ENCODE results near the gene USP4. TPM values are rescaled to one million over a fixed set of nuclear protein-coding genes. Genes with fewer than 3 reads are reported as not detected.

USP4 gene
- 10 to 100 TPM; 89.6 to 90.0 TPM for total RNA-seq

- peaks cover 14% of the 10 kb centered on the region for H3K36me3 Mint-ChIP-seq
- peak within 1 kb of the TSS; percentile 97 for H3K4me3 Mint-ChIP-seq
Measured at GRCh38 chr3:49339941-49340800, at the start of gene USP4. Gene USP4 (minus strand): TSS chr3:49340053. CDS start chr3:49340024, 29 bp downstream.

GRCh38 chr3:49389297-49389696 is 49.4 kb upstream of the USP4 start:
- Mint-ChIP-seq H3K4me1 (peaks cover 19% of the 10 kb centered on the region), H3K27ac (no peak overlapping the region)
- no peak for ATAC-seq (ENCODE audit: low read depth)

More at GRCh38 chr3:49339941-49340800, at the start of gene USP4:
- POLR2A ChIA-PET = interaction anchor here (0.6 to 3.2 kb wide), 31 partner anchors 11 to 1101 kb away, joined by 3 to 46 read pairs (median 4); partner anchors contain the start of genes AMT, C3orf62, CCDC71 and DAG1
- Mint-ChIP-seq H3K27me3 (no peaks in the 10 kb centered on the region), H3K9me3 (peaks cover 1% of the 10 kb centered on the region), H3K27ac (peak within 1 kb of the TSS; percentile 98), H3K4me1 (peaks cover 40% of the 10 kb centered on the region)
- DNase-seq (peak; percentile 90), ATAC-seq (ENCODE audit: low read depth) (peak; percentile 91)

GRCh38 chr3:49388289-49388820 is 48.5 kb upstream of the USP4 start:
- H3K4me1 Mint-ChIP-seq = peaks cover 19% of the 10 kb centered on the region
- H3K27ac Mint-ChIP-seq = no peak overlapping the region
- no peaks in the 10 kb centered on the region for H3K27me3 Mint-ChIP-seq
- no peak for DNase-seq
- POLR2A ChIA-PET = no interaction called here
- ATAC-seq (ENCODE audit: low read depth) = no peak
- no peak overlapping the region for H3K4me3 Mint-ChIP-seq
- no peaks in the 10 kb centered on the region for H3K9me3 Mint-ChIP-seq
- peaks cover 26% of the 10 kb centered on the region for H3K36me3 Mint-ChIP-seq

More at GRCh38 chr3:49389297-49389696, 49.4 kb upstream of the USP4 start:
- no peak for DNase-seq
- POLR2A ChIA-PET = no interaction called here
- Mint-ChIP-seq H3K4me3 (no peak overlapping the region), H3K36me3 (peaks cover 22% of the 10 kb centered on the region), H3K27me3 (no peaks in the 10 kb centered on the region), H3K9me3 (no peaks in the 10 kb centered on the region)

- peaks cover 15% of the 10 kb centered on the region for H3K4me1 Mint-ChIP-seq
- POLR2A ChIA-PET = no interaction called here
- H3K36me3 Mint-ChIP-seq = peaks cover 28% of the 10 kb centered on the region
Measured at GRCh38 chr3:49387721-49388120, 47.9 kb upstream of the USP4 start.

GRCh38 chr3:49386056-49386756 is 46.4 kb upstream of the USP4 start:
- Mint-ChIP-seq H3K9me3 (no peaks in the 10 kb centered on the region), H3K4me1 (peaks cover 13% of the 10 kb centered on the region), H3K36me3 (peaks cover 26% of the 10 kb centered on the region), H3K4me3 (no peak overlapping the region), H3K27ac (no peak overlapping the region), H3K27me3 (no peaks in the 10 kb centered on the region)
- DNase-seq (no peak), ATAC-seq (ENCODE audit: low read depth) (no peak)
- POLR2A ChIA-PET = no interaction called here

More at GRCh38 chr3:49387721-49388120, 47.9 kb upstream of the USP4 start:
- ATAC-seq (ENCODE audit: low read depth) = no peak
- DNase-seq = no peak
- H3K4me3 Mint-ChIP-seq = no peak overlapping the region
- H3K27ac Mint-ChIP-seq = no peak overlapping the region
- no peaks in the 10 kb centered on the region for H3K9me3 Mint-ChIP-seq
- no peaks in the 10 kb centered on the region for H3K27me3 Mint-ChIP-seq

GRCh38 chr3:49385617-49386016 is 45.8 kb upstream of the USP4 start:
- Mint-ChIP-seq H3K9me3 (no peaks in the 10 kb centered on the region), H3K27me3 (no peaks in the 10 kb centered on the region), H3K27ac (no peak overlapping the region), H3K36me3 (peaks cover 26% of the 10 kb centered on the region), H3K4me1 (peaks cover 13% of the 10 kb centered on the region), H3K4me3 (no peak overlapping the region)
- ATAC-seq (ENCODE audit: low read depth) (no peak), DNase-seq (no peak)
- POLR2A ChIA-PET = no interaction called here

GRCh38 chr3:49383387-49383786 is 43.5 kb upstream of the USP4 start:
- POLR2A ChIA-PET = no interaction called here
- ATAC-seq (ENCODE audit: low read depth) (no peak), DNase-seq (no peak)
- Mint-ChIP-seq H3K36me3 (peaks cover 34% of the 10 kb centered on the region), H3K9me3 (peaks cover 2% of the 10 kb centered on the region), H3K27ac (no peak overlapping the region), H3K4me1 (peaks cover 11% of the 10 kb centered on the region), H3K27me3 (no peaks in the 10 kb centered on the region), H3K4me3 (no peak overlapping the region)

GRCh38 chr3:49378249-49378895 is 38.5 kb upstream of the USP4 start:
- ATAC-seq (ENCODE audit: low read depth) (no peak), DNase-seq (no peak)
- no peak overlapping the region for H3K4me3 Mint-ChIP-seq
- peaks cover 17% of the 10 kb centered on the region for H3K4me1 Mint-ChIP-seq
- peak overlapping the region; percentile 55 for H3K27ac Mint-ChIP-seq
- peaks cover 4% of the 10 kb centered on the region for H3K9me3 Mint-ChIP-seq
- H3K27me3 Mint-ChIP-seq = no peaks in the 10 kb centered on the region
- POLR2A ChIA-PET = interaction anchor here (0.6 to 1.3 kb wide), 4 partner anchors 19 to 51 kb away, joined by 3 to 6 read pairs (median 4); partner anchors contain the start of genes NICN1, RHOA and TCTA
- H3K36me3 Mint-ChIP-seq = peaks cover 44% of the 10 kb centered on the region

- Mint-ChIP-seq H3K9me3 (peaks cover 4% of the 10 kb centered on the region), H3K27me3 (no peaks in the 10 kb centered on the region), H3K4me3 (peak overlapping the region; percentile 18), H3K36me3 (peaks cover 45% of the 10 kb centered on the region), H3K4me1 (peaks cover 17% of the 10 kb centered on the region), H3K27ac (peak overlapping the region; percentile 75)
- POLR2A ChIA-PET = interaction anchor here (0.6 to 1.3 kb wide), 5 partner anchors 18 to 52 kb away, joined by 3 to 6 read pairs (median 3); partner anchors contain the start of genes NICN1, RHOA, TCTA and USP4
- ATAC-seq (ENCODE audit: low read depth) = peak; percentile 85
- DNase-seq = peak; percentile 35
Measured at GRCh38 chr3:49377483-49377882, 37.6 kb upstream of the USP4 start.

- POLR2A ChIA-PET = no interaction called here
- H3K4me1 Mint-ChIP-seq = peaks cover 15% of the 10 kb centered on the region
- DNase-seq (no peak), ATAC-seq (ENCODE audit: low read depth) (no peak)
- no peaks in the 10 kb centered on the region for H3K27me3 Mint-ChIP-seq
- no peak overlapping the region for H3K4me3 Mint-ChIP-seq
- peaks cover 49% of the 10 kb centered on the region for H3K36me3 Mint-ChIP-seq
- no peak overlapping the region for H3K27ac Mint-ChIP-seq
- no peaks in the 10 kb centered on the region for H3K9me3 Mint-ChIP-seq
Measured at GRCh38 chr3:49371946-49372345, 32.1 kb upstream of the USP4 start.

- Mint-ChIP-seq H3K9me3 (no peaks in the 10 kb centered on the region), H3K4me1 (peaks cover 16% of the 10 kb centered on the region), H3K27me3 (no peaks in the 10 kb centered on the region), H3K36me3 (peaks cover 53% of the 10 kb centered on the region), H3K27ac (no peak overlapping the region), H3K4me3 (no peak overlapping the region)
- POLR2A ChIA-PET = interaction anchor here (0.7 kb wide), 1 partner anchor 50 kb away, joined by 4 read pairs; no protein-coding TSS in a partner anchor
- no peak for ATAC-seq (ENCODE audit: low read depth)
- DNase-seq = no peak
Measured at GRCh38 chr3:49370585-49371290, 30.9 kb upstream of the USP4 start.

- no peaks in the 10 kb centered on the region for H3K9me3 Mint-ChIP-seq
- ATAC-seq (ENCODE audit: low read depth) = no peak
- peaks cover 24% of the 10 kb centered on the region for H3K4me1 Mint-ChIP-seq
- no peaks in the 10 kb centered on the region for H3K27me3 Mint-ChIP-seq
- peak overlapping the region; percentile 81 for H3K27ac Mint-ChIP-seq
- H3K36me3 Mint-ChIP-seq = peaks cover 46% of the 10 kb centered on the region
- DNase-seq = no peak
- H3K4me3 Mint-ChIP-seq = no peak overlapping the region
- POLR2A ChIA-PET = no interaction called here
Measured at GRCh38 chr3:49362561-49362960, 22.7 kb upstream of the USP4 start.
